K562 (cell line): ENCODE data around the gene FOS. TPM values are rescaled to one million over a fixed set of nuclear protein-coding genes. Genes with fewer than 3 reads are reported as not detected.
A peak's percentile ranks its signal among the peaks of the same experiment; 100 is the strongest.

Experiments used
- ADNP ChIP-seq: fragments of 200-800 bp; sonication (Bioruptor generic); IDR thresholded peaks from 2 replicates; pipeline ENCODE4 v1.6.1; 2016; ENCODE audit warnings: missing genetic modification characterization, missing compliant biosample characterization
- BRD9 ChIP-seq: fragments of 450-650 bp; IDR thresholded peaks from 2 replicates; pipeline ENCODE4 v1.6.1; 2018; ENCODE audit warnings: low read depth; ENCODE audit not compliant: partially characterized antibody
- CCAR2 ChIP-seq: fragments of 200-400 bp; formaldehyde crosslinking; IDR thresholded peaks from 2 replicates; pipeline ENCODE4 v1.6.1; 2017; ENCODE audit warnings: mild to moderate bottlenecking, low read depth, low read length
- CREB1 ChIP-seq, 2 experiments: sonication (generic) in 1 of 2; formaldehyde crosslinking in 1 of 2; IDR thresholded peaks; 2 replicates each; pipeline versions ENCODE4 v1.6.1 to v1.8.0; 2012 to 2022; ENCODE audit warnings: inconsistent platforms in 1 of 2, mild to moderate bottlenecking in 1 of 2, missing genetic modification reagents in 1 of 2, moderate library complexity in 1 of 2
- CUX1 ChIP-seq: fragments of 200-800 bp; sonication (Bioruptor generic); IDR thresholded peaks from 2 replicates; pipeline ENCODE4 v1.6.1; 2016; ENCODE audit warnings: missing genetic modification characterization, missing compliant biosample characterization
- DDX20 ChIP-seq: fragments of 450-650 bp; IDR thresholded peaks from 2 replicates; pipeline ENCODE4 v1.6.1; 2016; ENCODE audit warnings: missing genetic modification characterization, low read depth, mild to moderate bottlenecking, missing compliant biosample characterization, moderate library complexity
- HNRNPK ChIP-seq: fragments of 200-400 bp; formaldehyde crosslinking; IDR thresholded peaks from one replicate; pipeline ENCODE4 v1.6.1; 2018; ENCODE audit warnings: mild to moderate bottlenecking, low read depth, low read length; ENCODE audit not compliant: poor library complexity, severe bottlenecking
- KLF1 ChIP-seq: fragments of 450-650 bp; IDR thresholded peaks from 2 replicates; pipeline ENCODE4 v1.6.1; 2016; ENCODE audit warnings: missing genetic modification characterization, missing compliant biosample characterization
- MAZ ChIP-seq, 2 experiments: fragments of 450-650 bp in 1 of 2; sonication (generic) in 1 of 2; formaldehyde crosslinking; IDR thresholded peaks in 1 of 2; conservative IDR thresholded peaks in 1 of 2; 2 replicates each; pipeline versions ENCODE4 v1.4.0 to v1.5.0; 2020; ENCODE audit warnings: mild to moderate bottlenecking in 1 of 2, missing genetic modification reagents in 1 of 2
- MTA3 ChIP-seq: fragments of 450-650 bp; formaldehyde crosslinking; IDR thresholded peaks from 2 replicates; pipeline ENCODE4 v1.6.1; 2017; ENCODE audit warnings: mild to moderate bottlenecking, borderline replicate concordance
- MYBL2 ChIP-seq, 2 experiments: fragments of 450-650 bp in 1 of 2; sonication (generic) in 1 of 2; formaldehyde crosslinking in 1 of 2; IDR thresholded peaks; 2 replicates each; pipeline versions ENCODE4 v1.6.1 to v1.8.1; 2017 to 2022; ENCODE audit warnings: borderline replicate concordance in 1 of 2, inconsistent platforms in 1 of 2, low read depth in 1 of 2, mild to moderate bottlenecking in 1 of 2, missing genetic modification reagents in 1 of 2, moderate library complexity in 1 of 2
- PHB ChIP-seq: fragments of 250-450 bp; sonication (Bioruptor Pico); IDR thresholded peaks from 2 replicates; pipeline ENCODE4 v1.5.0; 2021
- POLR2AphosphoS5 ChIP-seq: IDR thresholded peaks from 2 replicates; pipeline ENCODE4 v1.6.1; 2011; ENCODE audit warnings: mild to moderate bottlenecking, low read depth, low read length, moderate library complexity; ENCODE audit not compliant: control insufficient read depth, insufficient read depth
- RAD21 ChIP-seq, 2 experiments: fragments of 250-450 bp in 1 of 2; fragments of 450-650 bp in 1 of 2; sonication (Bioruptor Pico) in 1 of 2; formaldehyde crosslinking in 1 of 2; IDR thresholded peaks in 1 of 2; conservative IDR thresholded peaks in 1 of 2; 2 replicates each; pipeline versions ENCODE4 v1.4.0 to v1.8.0; 2020 to 2022; ENCODE audit warnings: mild to moderate bottlenecking in 2 of 2, moderate library complexity in 1 of 2
- RBBP5 ChIP-seq: fragments of 200-600 bp; sonication (generic); IDR thresholded peaks from 2 replicates; pipeline ENCODE4 v1.6.1; 2012; ENCODE audit warnings: borderline replicate concordance, mild to moderate bottlenecking, low read length, control low read depth, inconsistent platforms; ENCODE audit not compliant: insufficient read depth, poor library complexity, severe bottlenecking
- RCOR1 ChIP-seq, 2 experiments: IDR thresholded peaks; 2 replicates each; pipeline ENCODE4 v1.6.1; 2012; ENCODE audit warnings: low read depth in 2 of 2, low read length in 2 of 2, borderline replicate concordance in 1 of 2, improper control_type of control experiment in 1 of 2
- RUNX1 ChIP-seq: sonication (generic); IDR thresholded peaks from 2 replicates; pipeline ENCODE4 v1.6.1; 2016; ENCODE audit warnings: antibody characterized with exemption, low read depth
- SAFB2 ChIP-seq: fragments of 200-400 bp; formaldehyde crosslinking; IDR thresholded peaks from 2 replicates; pipeline ENCODE4 v1.6.1; 2018; ENCODE audit warnings: borderline replicate concordance, low read length, low read depth, moderate library complexity; ENCODE audit not compliant: severe bottlenecking
- YBX1 ChIP-seq: fragments of 450-650 bp; IDR thresholded peaks from 2 replicates; pipeline ENCODE4 v1.7.1; 2016; ENCODE audit warnings: mild to moderate bottlenecking
- ZKSCAN8 ChIP-seq: fragments of 200-800 bp; sonication (Bioruptor generic); IDR thresholded peaks from 2 replicates; pipeline ENCODE4 v1.6.1; 2016; ENCODE audit warnings: missing genetic modification characterization, missing compliant biosample characterization
- ZNF384 ChIP-seq: IDR thresholded peaks from 2 replicates; pipeline ENCODE4 v1.6.1; 2012; ENCODE audit warnings: low read depth, low read length, improper control_type of control experiment
- ZNF589 ChIP-seq: fragments of 200-800 bp; sonication (Bioruptor generic); IDR thresholded peaks from 2 replicates; pipeline ENCODE4 v1.6.1; 2016; ENCODE audit warnings: low read depth, missing genetic modification characterization, missing compliant biosample characterization
- ZNF778 ChIP-seq: fragments of 450-650 bp; formaldehyde crosslinking; IDR thresholded peaks from 2 replicates; pipeline ENCODE4 v1.4.0; 2020; ENCODE audit warnings: mild to moderate bottlenecking, moderate library complexity
- polyA plus RNA-seq, 8 experiments: library from polyadenylated mRNA; depleted of rRNA in 4 of 8; stranded (reverse) in 5 of 8; unstranded in 3 of 8; fragments of >200 nt; fragmentation: Nextera tagmentation in 2 of 8; fragmentation: Illumina TruSeq in 1 of 8; extraction: Ambion mirVana in 2 of 8; extraction: Trizol in 1 of 8; gene quantifications; 2 replicates each; pipeline versions ENCODE4 v1.2.1 to v1.2.3, GENCODE V29; 2011 to 2014; ENCODE audit warnings: inconsistent platforms in 1 of 8, missing spikeins in 1 of 8
- total RNA-seq, 7 experiments: library from RNA; depleted of rRNA in 6 of 7; stranded (reverse); fragments of >200 nt in 6 of 7; fragmentation: Illumina TruSeq in 2 of 7; extraction: Trizol in 2 of 7; gene quantifications; 2 replicates each; pipeline versions ENCODE4 v1.2.1 to v1.2.3, GENCODE V29; 2011 to 2021; ENCODE audit warnings: low replicate concordance in 1 of 7

Gene FOS
- total and polyA plus RNA-seq, 9 of the 15 experiments (the other 6 are each of a cell fraction or from before 2014, with no cell fraction given): 0.54 to 13.8 (median 8.9) TPM

DNA sequence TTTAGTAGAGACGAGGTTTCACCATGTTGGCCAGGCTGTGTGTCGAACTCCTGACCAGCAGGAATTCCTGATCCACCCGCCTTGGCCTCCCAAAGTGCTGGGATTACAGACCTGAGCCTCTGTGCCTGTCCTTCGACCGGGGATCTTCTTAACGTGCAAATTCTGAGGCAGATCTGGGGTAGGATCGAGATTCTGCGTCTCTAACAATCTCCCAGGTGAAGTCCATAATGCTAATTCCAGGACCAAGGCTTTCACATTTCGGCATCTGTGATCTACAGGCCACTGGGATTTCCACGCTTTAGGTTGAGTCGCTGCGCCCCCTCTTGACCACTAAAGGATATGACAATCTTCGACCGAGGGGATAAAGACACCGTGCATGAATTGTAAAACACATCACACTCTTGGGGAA, 24.8 kb downstream of the FOS start (continued):
- no peak for TF ChIP-seq CUX1 (CRISPR knock-in tag)
- 0 out of 2 replicates have a peak, but pooled peaks have one; percentile 18 for TF ChIP-seq ZNF384
- TF ChIP-seq CCAR2: no peak
- no peak for TF ChIP-seq RBBP5
- no peak for TF ChIP-seq MTA3
- TF ChIP-seq POLR2AphosphoS5: no peak
- TF ChIP-seq MYBL2 (IDR thresholded peaks at IDR 0.05; ENCODE audit: low read depth): no peak
- no peak for TF ChIP-seq MYBL2 (CRISPR knock-in tag; IDR thresholded peaks at IDR 0.05; ENCODE audit: borderline replicate concordance)
- TF ChIP-seq ADNP (tag): no peak
- TF ChIP-seq RUNX1: no peak
- TF ChIP-seq ZNF589 (CRISPR knock-in tag): no peak
- TF ChIP-seq KLF1: no peak
- no peak for TF ChIP-seq ZNF778 (CRISPR knock-in tag)
- TF ChIP-seq CREB1 (IDR thresholded peaks at IDR 0.05): no peak
- no peak for TF ChIP-seq CREB1 (CRISPR knock-in tag; IDR thresholded peaks at IDR 0.05)
- TF ChIP-seq YBX1: no peak
- no peak for TF ChIP-seq HNRNPK
- TF ChIP-seq DDX20 (tag): no peak
- TF ChIP-seq PHB: no peak
- no peak for TF ChIP-seq SAFB2
- TF ChIP-seq ZKSCAN8 (CRISPR knock-in tag): no peak
- no peak for TF ChIP-seq MAZ (CRISPR knock-in tag; conservative IDR thresholded peaks at IDR 0.05 in 1 of 2, IDR thresholded peaks at IDR 0.05 in 1 of 2)
- no peak for TF ChIP-seq BRD9
- TF ChIP-seq RCOR1 (IDR thresholded peaks at IDR 0.05; ENCODE audit: borderline replicate concordance in 1 of 2, low read depth in 2 of 2, low read length in 2 of 2): 0 out of 4 replicates have a peak, but pooled peaks of 1 of the 2 experiments have one; percentile 31
- peak; percentile 85 to 91 for TF ChIP-seq RAD21 (CRISPR knock-in tag; conservative IDR thresholded peaks at IDR 0.05 in 1 of 2, IDR thresholded peaks at IDR 0.05 in 1 of 2)
